Prostate gland (tissue), 2 donors: ENCODE measurements around the gene KCNC1. TPM values are rescaled to one million over a fixed set of nuclear protein-coding genes. Genes with fewer than 3 reads are reported as not detected.

Experiments used
- DNase-seq: peaks from one replicate; pipeline ENCODE4 v3.0.0-alpha.2; 2019; ENCODE audit warnings: low spot score
- H3K27ac ChIP-seq, 2 donors: fragments of 200-600 bp; sonication (generic); 2 replicates each; pipeline ENCODE4 v1.5.1; 2017 to 2019
- H3K27me3 ChIP-seq: fragments of 200-600 bp; sonication (generic); replicated peaks from 2 replicates; pipeline ENCODE4 v1.5.1; 2019; ENCODE audit not compliant: insufficient read depth
- H3K36me3 ChIP-seq, 2 donors: fragments of 200-600 bp; sonication (generic); 1 replicate in 1 of 2; 2 replicates in 1 of 2; pipeline versions ENCODE4 v1.5.1 to v1.8.1; 2017 to 2019
- H3K4me1 ChIP-seq: fragments of 200-600 bp; sonication (generic); replicated peaks from 2 replicates; pipeline ENCODE4 v1.5.1; 2019
- H3K4me3 ChIP-seq, 2 donors: fragments of 200-600 bp; sonication (generic); 2 replicates each; pipeline ENCODE4 v1.5.1; 2017 to 2019
- H3K9me3 ChIP-seq: fragments of 200-600 bp; sonication (generic); 2 replicates; pipeline ENCODE4 v1.5.1; 2017
- POLR2A ChIP-seq: fragments of 450-650 bp; IDR thresholded peaks from one replicate; pipeline ENCODE4 v1.6.1; 2016; ENCODE audit warnings: antibody characterized with exemption, mild to moderate bottlenecking
- POLR2AphosphoS5 ChIP-seq: sonication (generic); formaldehyde crosslinking; IDR thresholded peaks from one replicate; pipeline ENCODE4 v1.6.1; 2017; ENCODE audit warnings: antibody characterized with exemption
- WGBS: methylation state at CpG from one replicate; pipeline ENCODE4 v1.1.5; 2018; 5-methylcytosine and 5-hydroxymethylcytosine counted together
- intact Hi-C: fragments of 100-400 bp; cut with DNase I; formaldehyde crosslinking; loops from one replicate; pipeline ENCODE4 v1.14.2; 2022
- total RNA-seq, 2 donors: library from RNA; depleted of rRNA; stranded (reverse); fragments of >200 nt; gene quantifications; one replicate each; pipeline ENCODE4 v1.1.0, GENCODE V29; 2016
- TF ChIP-seq, protein P1 (sequence below), 4 experiments: fragments of 200-600 bp in 2 of 4; fragments of 450-650 bp in 2 of 4; sonication (generic) in 2 of 4; IDR thresholded peaks; 1 replicate in 3 of 4; 2 replicates in 1 of 4; pipeline ENCODE4 v1.5.1; 2016 to 2019; ENCODE audit warnings: antibody characterized with exemption in 4 of 4, mild to moderate bottlenecking in 2 of 4, moderate library complexity in 2 of 4

KCNC1 gene
- total RNA-seq, 2 donors from 2014 or later: 3.0 TPM; not detected in 1

DNA sequence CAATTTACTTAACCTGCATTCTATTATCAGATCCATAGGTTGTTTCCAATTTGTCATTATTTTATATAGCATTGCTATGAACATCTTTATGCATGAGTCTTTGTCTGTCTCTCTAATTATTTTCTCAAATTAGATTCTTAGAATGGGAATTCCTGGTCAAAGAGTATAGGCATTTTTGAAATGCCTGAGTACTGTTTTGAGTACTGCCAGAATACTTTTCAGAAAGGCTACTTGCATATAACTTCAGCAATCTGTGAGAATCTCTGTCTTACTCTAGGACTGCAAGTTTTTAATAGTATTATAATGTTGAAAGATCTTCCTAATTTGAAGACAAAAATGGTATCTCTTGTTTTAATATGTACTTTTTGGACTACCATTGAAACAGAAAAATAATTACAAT lies 56.6 kb downstream of the KCNC1 start:
- Histone ChIP-seq H3K27ac (no peak overlapping the region), H3K27me3 (no peaks in the 10 kb centered on the region), H3K4me3 (no peak overlapping the region), H3K9me3 (no peaks in the 10 kb centered on the region), H3K4me1 (no peaks in the 10 kb centered on the region), H3K36me3 (no peaks in the 10 kb centered on the region)
- no peak for TF ChIP-seq POLR2AphosphoS5
- TF ChIP-seq POLR2A: no peak
- TF ChIP-seq, protein P1, sequence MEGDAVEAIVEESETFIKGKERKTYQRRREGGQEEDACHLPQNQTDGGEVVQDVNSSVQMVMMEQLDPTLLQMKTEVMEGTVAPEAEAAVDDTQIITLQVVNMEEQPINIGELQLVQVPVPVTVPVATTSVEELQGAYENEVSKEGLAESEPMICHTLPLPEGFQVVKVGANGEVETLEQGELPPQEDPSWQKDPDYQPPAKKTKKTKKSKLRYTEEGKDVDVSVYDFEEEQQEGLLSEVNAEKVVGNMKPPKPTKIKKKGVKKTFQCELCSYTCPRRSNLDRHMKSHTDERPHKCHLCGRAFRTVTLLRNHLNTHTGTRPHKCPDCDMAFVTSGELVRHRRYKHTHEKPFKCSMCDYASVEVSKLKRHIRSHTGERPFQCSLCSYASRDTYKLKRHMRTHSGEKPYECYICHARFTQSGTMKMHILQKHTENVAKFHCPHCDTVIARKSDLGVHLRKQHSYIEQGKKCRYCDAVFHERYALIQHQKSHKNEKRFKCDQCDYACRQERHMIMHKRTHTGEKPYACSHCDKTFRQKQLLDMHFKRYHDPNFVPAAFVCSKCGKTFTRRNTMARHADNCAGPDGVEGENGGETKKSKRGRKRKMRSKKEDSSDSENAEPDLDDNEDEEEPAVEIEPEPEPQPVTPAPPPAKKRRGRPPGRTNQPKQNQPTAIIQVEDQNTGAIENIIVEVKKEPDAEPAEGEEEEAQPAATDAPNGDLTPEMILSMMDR (IDR thresholded peaks at IDR 0.05): no peak
- no peak for DNase-seq
- intact Hi-C loops: no loop called here

GRCh38 chr11:17792161-17792560 lies 57.6 kb downstream of the KCNC1 start:
- Histone ChIP-seq H3K27me3 (no peaks in the 10 kb centered on the region), H3K4me1 (no peaks in the 10 kb centered on the region), H3K4me3 (no peak overlapping the region), H3K36me3 (no peaks in the 10 kb centered on the region), H3K27ac (no peak overlapping the region), H3K9me3 (no peaks in the 10 kb centered on the region)
- no peak for DNase-seq
- 91% methylated on average over 9 of the region's 9 CpGs for WGBS
- TF ChIP-seq, protein P1 (IDR thresholded peaks at IDR 0.05): no peak
- TF ChIP-seq POLR2AphosphoS5: no peak
- no peak for TF ChIP-seq POLR2A
- intact Hi-C loops: no loop called here

- H3K4me1 ChIP-seq: no peaks in the 10 kb centered on the region
- no peaks in the 10 kb centered on the region for H3K9me3 ChIP-seq
- WGBS: 71% methylated on average over 7 of the region's 7 CpGs
- no peaks in the 10 kb centered on the region for H3K27me3 ChIP-seq
- no peak overlapping the region for H3K4me3 ChIP-seq
- no peak for DNase-seq
- H3K27ac ChIP-seq: no peak overlapping the region
- no peak for TF ChIP-seq POLR2A
- TF ChIP-seq, protein P1 (IDR thresholded peaks at IDR 0.05): no peak
- no peak for TF ChIP-seq POLR2AphosphoS5
- H3K36me3 ChIP-seq: no peaks in the 10 kb centered on the region
- intact Hi-C loops: no loop called here
Measured at GRCh38 chr11:17793642-17794170, 59.1 kb downstream of the KCNC1 start.

DNA sequence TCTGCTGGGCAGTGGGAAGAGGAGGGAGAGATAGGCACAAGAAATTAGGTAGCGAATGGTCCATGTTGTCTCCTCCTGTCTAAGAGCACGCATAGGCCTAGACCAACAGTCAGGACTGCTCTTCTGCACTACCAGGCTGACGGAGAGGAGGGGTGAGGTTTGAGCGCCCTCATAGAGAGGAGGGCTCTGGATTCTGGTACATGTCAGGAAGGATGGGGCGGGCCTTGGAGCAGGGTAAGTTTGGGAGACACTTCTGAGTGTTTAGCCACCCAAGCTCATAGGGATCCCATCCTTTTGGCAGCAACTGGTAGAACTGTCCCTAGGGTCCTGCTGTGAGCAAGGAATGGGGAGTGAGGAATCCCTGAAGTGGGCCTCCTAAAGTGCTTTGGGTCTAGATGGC lies 60.4 kb downstream of the KCNC1 start:
- Histone ChIP-seq H3K27me3 (no peaks in the 10 kb centered on the region), H3K9me3 (no peaks in the 10 kb centered on the region), H3K27ac (no peak overlapping the region), H3K4me1 (no peaks in the 10 kb centered on the region), H3K4me3 (no peak overlapping the region), H3K36me3 (no peaks in the 10 kb centered on the region)
- DNase-seq: no peak
- intact Hi-C loops: no loop called here
- 95% methylated on average over 5 of the region's 5 CpGs for WGBS
- TF ChIP-seq, protein P1 (IDR thresholded peaks at IDR 0.05): no peak
- TF ChIP-seq POLR2A: no peak
- TF ChIP-seq POLR2AphosphoS5: no peak

DNA sequence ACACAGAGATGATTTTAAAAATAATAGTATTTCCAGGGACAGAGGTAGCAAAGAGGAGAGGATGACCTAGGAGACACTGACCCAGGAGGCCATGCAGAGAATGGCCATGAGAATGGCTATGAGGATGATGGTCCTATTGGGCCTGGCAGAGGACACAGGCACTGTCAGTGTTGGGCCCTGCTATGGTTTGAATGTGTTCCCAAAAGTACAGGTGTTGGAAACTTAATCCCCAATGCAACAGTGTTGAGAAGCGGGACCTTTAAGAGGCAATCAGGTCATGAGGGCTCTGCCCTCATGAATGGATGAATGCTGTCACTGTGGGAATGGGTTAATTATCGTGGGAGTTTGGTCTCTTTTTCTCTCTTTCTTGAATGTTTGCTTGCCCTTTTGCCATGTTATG lies 61.6 kb downstream of the KCNC1 start:
- WGBS: 88% methylated on average over 2 of the region's 2 CpGs
- DNase-seq: no peak
- intact Hi-C loops: no loop called here
- Histone ChIP-seq H3K4me1 (no peaks in the 10 kb centered on the region), H3K4me3 (no peak overlapping the region), H3K27me3 (no peaks in the 10 kb centered on the region), H3K36me3 (no peaks in the 10 kb centered on the region), H3K9me3 (no peaks in the 10 kb centered on the region), H3K27ac (no peak overlapping the region)
- TF ChIP-seq POLR2A (no peak), POLR2AphosphoS5 (no peak)
- TF ChIP-seq, protein P1 (IDR thresholded peaks at IDR 0.05): no peak
